K562 (cell line): ENCODE results near the gene NUPR1. TPM values are rescaled to one million over a fixed set of nuclear protein-coding genes. Genes with fewer than 3 reads are reported as not detected.
A peak's percentile ranks its signal among the peaks of the same experiment; 100 is the strongest.

Experiments
- BDP1 ChIP-seq: IDR thresholded peaks from 3 replicates; pipeline ENCODE4 v1.6.1; 2011; ENCODE audit not compliant: insufficient read length, insufficient read depth
- CCAR2 ChIP-seq: fragments of 200-400 bp; formaldehyde crosslinking; IDR thresholded peaks from 2 replicates; pipeline ENCODE4 v1.6.1; 2017; ENCODE audit warnings: mild to moderate bottlenecking, low read depth, low read length
- CEBPB ChIP-seq: fragments of 450-650 bp; IDR thresholded peaks from 2 replicates; pipeline ENCODE4 v1.6.1; 2016; ENCODE audit warnings: missing genetic modification characterization, missing compliant biosample characterization
- CEBPG ChIP-seq, 3 experiments: fragments of 200-800 bp in 1 of 3; sonication (Bioruptor generic) in 1 of 3; sonication (generic) in 1 of 3; formaldehyde crosslinking in 1 of 3; IDR thresholded peaks in 2 of 3; conservative IDR thresholded peaks in 1 of 3; 2 replicates each; pipeline versions ENCODE4 v1.6.1 to v1.8.0; 2016 to 2022; ENCODE audit warnings: missing compliant biosample characterization in 2 of 3, missing genetic modification characterization in 2 of 3, mild to moderate bottlenecking in 1 of 3, missing genetic modification reagents in 1 of 3
- CHD1 ChIP-seq: fragments of 200-600 bp; sonication (generic); IDR thresholded peaks from one replicate; pipeline ENCODE4 v1.6.1; 2012; ENCODE audit warnings: mild to moderate bottlenecking, moderate library complexity, low read length, inconsistent platforms
- CREB5 ChIP-seq: fragments of 250-450 bp; sonication (Bioruptor Pico); IDR thresholded peaks from 2 replicates; pipeline ENCODE4 v1.5.0; 2020; ENCODE audit warnings: mild to moderate bottlenecking
- CTBP1 ChIP-seq: fragments of 450-650 bp; IDR thresholded peaks from 2 replicates; pipeline ENCODE4 v1.6.1; 2016; ENCODE audit warnings: borderline replicate concordance
- EHMT2 ChIP-seq: fragments of 450-650 bp; IDR thresholded peaks from 2 replicates; pipeline ENCODE4 v1.6.1; 2018; ENCODE audit warnings: antibody characterized with exemption
- ESRRA ChIP-seq: fragments of 450-650 bp; IDR thresholded peaks from 2 replicates; pipeline ENCODE4 v1.6.1; 2014; ENCODE audit warnings: low read depth, mild to moderate bottlenecking, moderate library complexity, borderline replicate concordance
- FOXK1 ChIP-seq: sonication (generic); formaldehyde crosslinking; IDR thresholded peaks from 2 replicates; pipeline ENCODE4 v1.8.0; 2022; ENCODE audit warnings: missing genetic modification reagents, mild to moderate bottlenecking, borderline replicate concordance
- GABPB1 ChIP-seq: sonication (generic); formaldehyde crosslinking; IDR thresholded peaks from 2 replicates; pipeline ENCODE4 v1.8.0; 2022; ENCODE audit warnings: mild to moderate bottlenecking, missing genetic modification reagents
- HCFC1 ChIP-seq: IDR thresholded peaks from 2 replicates; pipeline ENCODE4 v1.6.1; 2012; ENCODE audit warnings: low read depth, low read length, improper control_type of control experiment
- IFI16 ChIP-seq: fragments of 250-450 bp; sonication (Bioruptor Pico); IDR thresholded peaks from 2 replicates; pipeline ENCODE4 v2.1.2; 2022; ENCODE audit warnings: mild to moderate bottlenecking, inconsistent platforms
- KAT8 ChIP-seq: fragments of 450-650 bp; IDR thresholded peaks from 2 replicates; pipeline ENCODE4 v1.6.1; 2016; ENCODE audit warnings: low read depth, mild to moderate bottlenecking
- NFATC3 ChIP-seq: fragments of 450-650 bp; IDR thresholded peaks from 2 replicates; pipeline ENCODE4 v1.6.1; 2017; ENCODE audit warnings: mild to moderate bottlenecking
- PTRF ChIP-seq: fragments of 450-650 bp; IDR thresholded peaks from 2 replicates; pipeline ENCODE4 v1.6.1; 2016; ENCODE audit warnings: mild to moderate bottlenecking, missing genetic modification characterization, missing compliant biosample characterization
- SRF ChIP-seq, 2 experiments: fragments of 250-450, 450-650 bp in 1 of 2; sonication (Bioruptor Pico) in 1 of 2; sonication (generic) in 1 of 2; formaldehyde crosslinking; IDR thresholded peaks; 2 replicates each; pipeline versions ENCODE4 v1.5.0 to v1.5.1; 2020 to 2022; ENCODE audit warnings: mild to moderate bottlenecking in 1 of 2, missing genetic modification reagents in 1 of 2
- XRCC4 ChIP-seq: IDR thresholded peaks from one replicate; pipeline ENCODE4 v1.6.1; 2011; ENCODE audit not compliant: insufficient read depth, insufficient read length; ENCODE audit errors: extremely low read depth
- ZBTB33 ChIP-seq: sonication (generic); formaldehyde crosslinking; IDR thresholded peaks from 2 replicates; pipeline ENCODE4 v1.8.1; 2023; ENCODE audit warnings: mild to moderate bottlenecking, missing genetic modification reagents
- ZNF212 ChIP-seq: fragments of 450-650 bp; formaldehyde crosslinking; IDR thresholded peaks from 2 replicates; pipeline ENCODE4 v1.4.0; 2020; ENCODE audit warnings: mild to moderate bottlenecking
- polyA plus RNA-seq, 8 experiments: library from polyadenylated mRNA; depleted of rRNA in 4 of 8; stranded (reverse) in 5 of 8; unstranded in 3 of 8; fragments of >200 nt; fragmentation: Nextera tagmentation in 2 of 8; fragmentation: Illumina TruSeq in 1 of 8; extraction: Ambion mirVana in 2 of 8; extraction: Trizol in 1 of 8; gene quantifications; 2 replicates each; pipeline versions ENCODE4 v1.2.1 to v1.2.3, GENCODE V29; 2011 to 2014; ENCODE audit warnings: inconsistent platforms in 1 of 8, missing spikeins in 1 of 8
- total RNA-seq, 7 experiments: library from RNA; depleted of rRNA in 6 of 7; stranded (reverse); fragments of >200 nt in 6 of 7; fragmentation: Illumina TruSeq in 2 of 7; extraction: Trizol in 2 of 7; gene quantifications; 2 replicates each; pipeline versions ENCODE4 v1.2.1 to v1.2.3, GENCODE V29; 2011 to 2021; ENCODE audit warnings: low replicate concordance in 1 of 7
- TF ChIP-seq, protein P1 (sequence below): sonication (generic); formaldehyde crosslinking; IDR thresholded peaks from 2 replicates; pipeline ENCODE4 v1.8.0; 2022; ENCODE audit warnings: missing genetic modification reagents, mild to moderate bottlenecking, moderate library complexity, borderline replicate concordance
- TF ChIP-seq, protein P2 (sequence below), 2 experiments: fragments of 450-650 bp in 1 of 2; sonication (generic) in 1 of 2; formaldehyde crosslinking; conservative IDR thresholded peaks; 2 replicates each; pipeline versions ENCODE4 v1.4.0 to v1.8.1; 2020 to 2022; ENCODE audit warnings: mild to moderate bottlenecking in 1 of 2, missing genetic modification reagents in 1 of 2

NUPR1 gene
- total and polyA plus RNA-seq, 9 of the 15 experiments (the other 6 are each of a cell fraction or from before 2014, with no cell fraction given) = 0.07 to 1.5 (median 0.27) TPM

DNA sequence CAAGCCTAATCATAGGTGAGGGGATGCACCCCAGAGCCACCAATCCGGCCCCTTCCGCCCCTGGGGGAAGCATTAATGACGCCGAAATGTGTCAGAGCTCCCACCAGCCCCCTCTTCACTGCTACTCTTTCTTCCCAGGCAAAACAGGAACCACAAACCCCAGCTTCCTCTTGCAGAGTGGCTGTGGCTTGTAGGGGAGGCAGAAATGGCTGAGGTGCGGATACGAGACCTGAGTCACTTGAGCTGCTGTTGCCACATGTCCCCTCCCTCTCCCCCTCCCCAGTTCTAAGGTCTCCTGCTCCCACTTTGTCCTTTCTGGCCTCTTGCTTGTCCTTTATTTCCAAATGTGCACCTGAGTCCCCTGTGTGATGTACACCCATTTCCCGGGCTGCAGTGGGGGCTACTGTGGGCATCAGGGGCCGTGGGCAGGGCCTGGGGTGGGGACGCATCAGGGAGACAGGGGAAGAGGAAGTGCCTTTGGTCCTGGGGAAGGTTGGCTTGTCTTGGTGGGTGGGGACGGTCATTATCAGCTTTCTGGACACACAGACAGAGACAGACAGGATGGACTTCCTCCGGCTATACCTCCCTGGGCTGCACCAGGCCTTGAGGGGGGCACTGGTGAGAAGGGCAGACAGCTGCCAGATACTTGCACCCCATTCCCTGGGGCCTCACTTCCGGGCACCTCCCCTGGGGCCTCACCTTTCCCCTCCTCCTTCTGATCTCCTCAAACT, 44.5 kb downstream of the NUPR1 start, which contains the start of gene APOBR (continued):
- TF ChIP-seq, protein P1, sequence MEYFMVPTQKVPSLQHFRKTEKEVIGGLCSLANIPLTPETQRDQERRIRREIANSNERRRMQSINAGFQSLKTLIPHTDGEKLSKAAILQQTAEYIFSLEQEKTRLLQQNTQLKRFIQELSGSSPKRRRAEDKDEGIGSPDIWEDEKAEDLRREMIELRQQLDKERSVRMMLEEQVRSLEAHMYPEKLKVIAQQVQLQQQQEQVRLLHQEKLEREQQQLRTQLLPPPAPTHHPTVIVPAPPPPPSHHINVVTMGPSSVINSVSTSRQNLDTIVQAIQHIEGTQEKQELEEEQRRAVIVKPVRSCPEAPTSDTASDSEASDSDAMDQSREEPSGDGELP (CRISPR knock-in tag) = peak; percentile 15; the same call in 1 of the 2 replicates
- TF ChIP-seq FOXK1 (CRISPR knock-in tag) (0 out of 2 replicates have a peak, but pooled peaks have one; percentile 14), ZNF212 (CRISPR knock-in tag) (no peak), KAT8 (no peak), CEBPB (peak; percentile 61), NFATC3 (no peak), CTBP1 (peak; percentile 61; the same call in 1 of the 2 replicates), ESRRA (no peak), CHD1 (no peak), CCAR2 (no peak), SRF (CRISPR knock-in tag; IDR thresholded peaks at IDR 0.05) (no peak), XRCC4 (no peak), CEBPG (CRISPR knock-in tag; IDR thresholded peaks at IDR 0.05) (peak; percentile 43), CEBPG (tag; conservative IDR thresholded peaks at IDR 0.05 in 1 of 2, IDR thresholded peaks at IDR 0.05 in 1 of 2) (no peak), BDP1 (no peak), EHMT2 (no peak), PTRF (tag) (no peak), GABPB1 (CRISPR knock-in tag) (peak; percentile 63), ZBTB33 (CRISPR knock-in tag) (no peak), HCFC1 (no peak), CREB5 (CRISPR knock-in tag) (no peak), IFI16 (CRISPR knock-in tag) (no peak)
- TF ChIP-seq, protein P2, sequence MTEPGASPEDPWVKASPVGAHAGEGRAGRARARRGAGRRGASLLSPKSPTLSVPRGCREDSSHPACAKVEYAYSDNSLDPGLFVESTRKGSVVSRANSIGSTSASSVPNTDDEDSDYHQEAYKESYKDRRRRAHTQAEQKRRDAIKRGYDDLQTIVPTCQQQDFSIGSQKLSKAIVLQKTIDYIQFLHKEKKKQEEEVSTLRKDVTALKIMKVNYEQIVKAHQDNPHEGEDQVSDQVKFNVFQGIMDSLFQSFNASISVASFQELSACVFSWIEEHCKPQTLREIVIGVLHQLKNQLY (CRISPR knock-in tag; conservative IDR thresholded peaks at IDR 0.05) = no peak
